Measurements from ENCODE around the gene MICAL2.
"Not testable (repeated sequence)": the region's sequence is repeated elsewhere in the genome, so short reads cannot be mapped to it uniquely, and the experiment has no call there.

Gene MICAL2

DNA sequence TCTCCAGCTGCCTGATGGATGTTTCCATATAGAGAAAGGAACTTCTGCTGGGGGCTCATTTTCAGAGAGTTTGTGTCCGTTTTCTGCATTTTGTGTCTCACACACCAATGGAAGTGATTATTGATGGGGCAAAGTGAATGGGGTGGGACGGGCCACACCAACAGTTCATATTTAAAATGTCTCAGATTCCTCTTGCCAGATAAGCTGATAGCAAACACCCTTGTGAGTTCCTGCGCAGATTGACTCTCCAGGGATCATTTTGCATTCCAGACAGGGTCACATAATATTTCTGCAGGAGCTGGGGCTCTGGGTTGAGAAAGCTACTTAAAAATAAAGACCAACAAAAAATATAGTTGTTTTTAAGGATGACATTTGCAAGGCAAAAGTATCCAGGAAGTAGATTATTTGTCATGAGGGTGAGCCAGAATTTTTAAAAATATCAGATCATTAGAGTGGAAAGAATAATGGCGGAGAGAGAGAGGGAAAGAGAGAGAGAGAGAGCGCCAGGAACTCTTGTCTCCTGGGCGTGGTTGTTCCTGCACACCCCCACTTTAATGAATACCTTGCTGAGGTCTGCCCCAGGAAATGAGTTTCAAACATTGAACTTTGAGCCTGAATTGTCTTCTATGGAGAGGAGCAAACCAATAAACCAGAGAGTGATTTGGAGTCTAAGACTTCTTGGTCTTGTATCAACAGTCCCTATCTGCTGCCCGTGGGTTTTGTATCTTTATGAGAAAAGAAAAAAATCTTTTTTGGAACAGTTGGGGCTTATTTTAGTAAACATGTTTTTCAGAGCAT, 33.3 kb downstream of the MICAL2 start:
- no peak overlapping the region for H3K27ac ChIP-seq
- TF ChIP-seq, protein P1, sequence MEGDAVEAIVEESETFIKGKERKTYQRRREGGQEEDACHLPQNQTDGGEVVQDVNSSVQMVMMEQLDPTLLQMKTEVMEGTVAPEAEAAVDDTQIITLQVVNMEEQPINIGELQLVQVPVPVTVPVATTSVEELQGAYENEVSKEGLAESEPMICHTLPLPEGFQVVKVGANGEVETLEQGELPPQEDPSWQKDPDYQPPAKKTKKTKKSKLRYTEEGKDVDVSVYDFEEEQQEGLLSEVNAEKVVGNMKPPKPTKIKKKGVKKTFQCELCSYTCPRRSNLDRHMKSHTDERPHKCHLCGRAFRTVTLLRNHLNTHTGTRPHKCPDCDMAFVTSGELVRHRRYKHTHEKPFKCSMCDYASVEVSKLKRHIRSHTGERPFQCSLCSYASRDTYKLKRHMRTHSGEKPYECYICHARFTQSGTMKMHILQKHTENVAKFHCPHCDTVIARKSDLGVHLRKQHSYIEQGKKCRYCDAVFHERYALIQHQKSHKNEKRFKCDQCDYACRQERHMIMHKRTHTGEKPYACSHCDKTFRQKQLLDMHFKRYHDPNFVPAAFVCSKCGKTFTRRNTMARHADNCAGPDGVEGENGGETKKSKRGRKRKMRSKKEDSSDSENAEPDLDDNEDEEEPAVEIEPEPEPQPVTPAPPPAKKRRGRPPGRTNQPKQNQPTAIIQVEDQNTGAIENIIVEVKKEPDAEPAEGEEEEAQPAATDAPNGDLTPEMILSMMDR (IDR thresholded peaks at IDR 0.05), result no peak
- TF ChIP-seq ZFX (IDR thresholded peaks at IDR 0.05; ENCODE audit: borderline replicate concordance), result no peak

DNA sequence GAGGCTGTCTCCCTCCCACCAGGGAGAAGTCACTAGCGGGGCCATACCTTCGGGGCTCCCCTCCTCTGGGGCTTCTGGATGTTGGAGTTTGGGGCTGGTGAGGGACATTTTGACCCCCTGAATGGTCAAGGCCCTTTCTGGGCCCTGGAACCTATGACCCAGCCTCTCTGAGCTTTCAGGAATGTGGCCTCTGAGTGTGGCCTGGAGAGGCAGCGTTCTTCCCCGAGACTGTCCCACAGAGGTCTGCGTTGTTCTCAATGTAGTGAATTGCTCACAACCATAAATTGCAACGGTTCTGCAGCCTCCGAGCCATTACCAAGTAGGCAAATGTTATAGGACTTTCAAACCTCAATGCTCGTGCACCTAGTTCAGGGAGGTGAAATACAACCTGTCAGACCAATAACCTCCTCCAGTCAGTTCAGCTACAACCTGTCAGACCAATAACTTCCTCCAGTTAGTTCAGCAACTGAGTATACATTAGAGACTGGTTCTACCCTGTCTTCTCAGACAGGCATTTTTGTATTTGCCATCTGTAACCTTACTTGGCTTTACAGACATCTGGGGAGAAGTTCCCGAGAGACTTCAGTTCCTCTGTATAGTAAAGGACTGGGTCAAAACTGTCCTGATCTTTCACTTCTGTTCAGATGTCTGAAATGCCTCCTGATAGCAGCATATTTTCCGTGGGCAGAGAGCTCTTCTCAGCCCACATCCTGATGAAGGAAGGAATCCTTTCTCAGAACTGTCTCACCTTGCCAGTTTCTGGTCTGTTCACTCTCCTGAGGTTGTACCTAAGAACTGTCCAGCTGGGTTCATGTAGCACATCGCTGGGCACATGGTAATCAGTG, 34.2 kb downstream of the MICAL2 start:
- H3K27ac ChIP-seq, result no peak overlapping the region
- no peak for TF ChIP-seq ZFX (IDR thresholded peaks at IDR 0.05; ENCODE audit: borderline replicate concordance)
- TF ChIP-seq, protein P1 (IDR thresholded peaks at IDR 0.05), result no peak

DNA sequence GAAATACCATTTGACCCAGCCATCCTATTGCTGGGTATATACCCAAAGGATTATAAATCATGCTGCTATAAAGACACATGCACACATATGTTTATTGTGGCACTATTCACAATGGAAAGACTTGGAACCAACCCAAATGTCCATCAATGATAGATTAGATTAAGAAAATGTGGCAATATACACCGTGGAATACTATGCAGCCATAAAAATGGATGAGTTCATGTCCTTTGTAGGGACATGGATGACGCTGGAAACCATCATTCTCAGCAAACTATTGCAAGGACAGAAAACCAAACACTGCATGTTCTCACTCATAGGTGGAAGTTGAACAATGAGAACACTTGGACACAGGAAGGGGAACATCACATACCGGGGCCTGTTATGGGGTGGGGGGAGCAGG, 36.3 kb downstream of the MICAL2 start:
- H3K27ac ChIP-seq, result not testable (repeated sequence)

DNA sequence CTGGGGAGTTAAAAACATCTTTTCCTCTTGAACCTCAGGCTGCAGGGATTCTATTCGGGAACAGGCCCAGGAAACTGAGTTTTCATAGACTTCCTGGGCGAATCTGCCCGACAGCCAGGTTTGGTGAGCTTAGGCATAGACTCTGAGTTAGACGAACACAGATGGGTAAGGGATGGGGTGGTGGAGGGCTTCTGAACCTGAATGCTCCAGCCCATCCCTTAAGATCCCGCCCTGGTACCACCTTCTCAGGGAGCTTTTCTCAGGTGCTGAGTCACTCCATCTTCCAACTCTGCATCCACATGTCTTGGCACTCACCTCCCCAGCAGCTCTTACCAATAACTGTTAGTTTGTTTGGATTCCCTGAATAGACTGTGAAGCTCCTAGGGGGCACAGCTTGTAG, 37.4 kb downstream of the MICAL2 start:
- no peak for TF ChIP-seq ZFX (IDR thresholded peaks at IDR 0.05; ENCODE audit: borderline replicate concordance)
- TF ChIP-seq, protein P1 (IDR thresholded peaks at IDR 0.05), result no peak
- H3K27ac ChIP-seq, result no peak overlapping the region

DNA sequence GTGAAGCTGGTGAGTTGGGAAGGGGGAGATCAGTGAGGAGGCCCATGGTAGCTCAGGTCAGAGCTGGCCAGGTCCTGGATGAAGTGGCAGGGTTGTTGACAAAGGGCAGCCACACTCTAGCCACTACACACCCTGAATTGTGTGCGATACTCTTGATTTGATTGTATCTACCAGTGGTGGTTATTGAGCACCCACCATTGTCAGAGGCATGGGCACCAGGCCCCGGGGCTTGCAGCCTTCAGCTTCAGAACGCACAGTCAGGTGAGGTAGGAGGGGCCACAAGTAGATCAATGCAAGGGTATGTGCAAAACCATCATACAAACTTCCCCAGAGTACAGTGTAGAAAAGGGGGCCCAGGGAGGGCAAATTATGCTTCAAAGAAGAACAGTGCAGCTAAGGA, 38.1 kb downstream of the MICAL2 start:
- TF ChIP-seq ZFX (IDR thresholded peaks at IDR 0.05; ENCODE audit: borderline replicate concordance), result no peak
- TF ChIP-seq, protein P1 (IDR thresholded peaks at IDR 0.05), result no peak
- H3K27ac ChIP-seq, result no peak overlapping the region

DNA sequence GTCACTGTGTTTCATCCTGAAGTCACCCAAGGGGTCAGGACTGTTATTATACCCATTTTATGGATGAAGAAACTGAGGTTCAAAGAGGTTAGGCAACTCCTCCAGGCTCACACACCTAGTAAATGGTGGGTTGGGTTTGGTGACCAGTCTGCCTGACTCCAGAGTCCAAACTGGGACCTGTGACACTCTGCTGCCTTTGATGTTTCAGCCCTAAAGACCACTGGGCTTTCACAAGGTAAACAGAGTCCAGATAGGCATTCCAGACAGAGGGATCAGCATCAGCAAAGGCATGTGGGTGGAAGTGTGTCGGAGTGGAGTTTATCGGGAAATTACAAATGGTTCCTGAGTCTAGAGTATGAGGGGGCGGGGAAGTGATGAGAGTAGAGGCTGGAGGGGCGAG, 38.5 kb downstream of the MICAL2 start:
- TF ChIP-seq ZFX (IDR thresholded peaks at IDR 0.05; ENCODE audit: borderline replicate concordance), result no peak
- TF ChIP-seq, protein P1 (IDR thresholded peaks at IDR 0.05), result no peak
- no peak overlapping the region for H3K27ac ChIP-seq

DNA sequence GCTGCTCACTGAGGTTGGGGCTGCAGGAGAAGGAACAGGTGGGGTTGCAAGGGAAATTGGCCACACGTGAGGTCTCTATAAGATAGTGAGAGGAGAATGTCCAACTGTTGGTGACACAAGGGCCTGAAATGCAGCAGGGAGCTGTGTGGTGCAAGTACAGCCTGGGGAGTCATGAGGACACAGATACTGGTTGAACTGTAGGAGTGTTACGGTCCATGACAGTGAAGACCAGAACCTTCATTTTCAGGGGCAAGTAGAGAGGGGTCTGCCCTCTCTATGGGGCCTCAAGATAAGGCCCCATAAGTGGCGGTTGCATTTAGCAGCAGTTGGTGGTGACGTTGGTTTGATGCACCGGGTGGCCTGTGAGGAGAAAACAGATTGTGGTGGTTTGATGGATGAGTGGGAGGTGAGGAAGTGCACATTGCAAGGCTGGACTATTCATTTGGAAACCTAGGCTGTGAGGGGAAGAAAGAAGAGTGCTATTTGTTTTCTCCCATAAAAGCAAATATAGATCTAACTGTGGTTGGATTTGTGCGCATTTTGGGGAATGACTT, 39.4 kb downstream of the MICAL2 start:
- no peak for TF ChIP-seq ZFX (IDR thresholded peaks at IDR 0.05; ENCODE audit: borderline replicate concordance)
- TF ChIP-seq, protein P1 (IDR thresholded peaks at IDR 0.05), result no peak
- H3K27ac ChIP-seq, result no peak overlapping the region

Measured in 22Rv1 (cell line).